HuH-7 (cell line): ENCODE results near the gene NCOA3.
A peak's percentile ranks its signal among the peaks of the same experiment; 100 is the strongest.

Experiments used
- DNase-seq: peaks from one replicate; pipeline ENCODE4 v3.0.0; 2011; ENCODE audit warnings: low spot score

The NCOA3 gene

GRCh38 chr20:47635256-47635655 is 133.6 kb downstream of the NCOA3 start:
- no peak for DNase-seq

GRCh38 chr20:47638851-47639250 is 137.2 kb downstream of the NCOA3 start:
- DNase-seq, result no peak

GRCh38 chr20:47642118-47642517 is 140.4 kb downstream of the NCOA3 start:
- no peak for DNase-seq

- no peak for DNase-seq
These were observed 140.9 kb downstream of the NCOA3 start for GRCh38 chr20:47642624-47643023.

GRCh38 chr20:47645632-47646031 is 143.9 kb downstream of the NCOA3 start:
- DNase-seq, result no peak

GRCh38 chr20:47647994-47648393 is 146.3 kb downstream of the NCOA3 start:
- DNase-seq, result no peak

GRCh38 chr20:47648943-47649342 is 147.3 kb downstream of the NCOA3 start:
- no peak for DNase-seq

- no peak for DNase-seq
These were observed 150.6 kb downstream of the NCOA3 start for GRCh38 chr20:47652301-47652700.

GRCh38 chr20:47652794-47653193 is 151.1 kb downstream of the NCOA3 start:
- no peak for DNase-seq

GRCh38 chr20:47653869-47654268 is 152.2 kb downstream of the NCOA3 start:
- no peak for DNase-seq

- no peak for DNase-seq
These were observed 152.7 kb downstream of the NCOA3 start for GRCh38 chr20:47654370-47654769.

- no peak for DNase-seq
These were observed 153.9 kb downstream of the NCOA3 start for GRCh38 chr20:47655635-47656034.

- no peak for DNase-seq
These were observed 154.6 kb downstream of the NCOA3 start for GRCh38 chr20:47656318-47656717.

GRCh38 chr20:47659904-47660601 is 158.4 kb downstream of the NCOA3 start:
- DNase-seq, result no peak

- no peak for DNase-seq
These were observed 158.9 kb downstream of the NCOA3 start for GRCh38 chr20:47660602-47660905.

GRCh38 chr20:47660983-47661700 is 159.5 kb downstream of the NCOA3 start:
- DNase-seq, result no peak

GRCh38 chr20:47661714-47662113 is 160.0 kb downstream of the NCOA3 start:
- DNase-seq, result no peak

GRCh38 chr20:47662483-47663353 is 161.0 kb downstream of the NCOA3 start:
- DNase-seq, result no peak

- peak; percentile 88 for DNase-seq
These were observed 161.8 kb downstream of the NCOA3 start for GRCh38 chr20:47663354-47664067.

GRCh38 chr20:47664068-47664437 is 162.4 kb downstream of the NCOA3 start:
- DNase-seq, result no peak

- DNase-seq, result no peak
These were observed 163.1 kb downstream of the NCOA3 start for GRCh38 chr20:47664744-47665143.

GRCh38 chr20:47665221-47665991 is 163.7 kb downstream of the NCOA3 start:
- no peak for DNase-seq
